Uterus (tissue), 4 donors: ENCODE measurements around the gene FNDC1. TPM values are rescaled to one million over a fixed set of nuclear protein-coding genes. Genes with fewer than 3 reads are reported as not detected.

ENCODE experiments used
- DNase-seq, 2 donors: peaks; one replicate each; pipeline ENCODE4 v3.0.0-alpha.2; 2019 to 2020
- H3K27ac ChIP-seq, 2 donors: fragments of 200-600 bp; sonication (generic); 1 replicate in 1 of 2; 2 replicates in 1 of 2; pipeline ENCODE4 v1.5.1; 2016 to 2018
- H3K27me3 ChIP-seq, 2 donors: fragments of 200-600 bp; sonication (generic); one replicate each; pipeline ENCODE4 v1.5.1; 2018 to 2019; ENCODE audit warnings: control low read depth in 1 of 2
- H3K36me3 ChIP-seq, 2 donors: fragments of 200-600 bp; sonication (generic); one replicate each; pipeline ENCODE4 v1.5.1; 2019; ENCODE audit warnings: control low read depth in 1 of 2
- H3K4me1 ChIP-seq, 2 donors: fragments of 200-600 bp; sonication (generic); one replicate each; pipeline ENCODE4 v1.5.1; 2018 to 2019; ENCODE audit warnings: control low read depth in 1 of 2
- H3K4me3 ChIP-seq, 2 donors: fragments of 200-600 bp; sonication (generic); 1 replicate in 1 of 2; 2 replicates in 1 of 2; pipeline ENCODE4 v1.5.1; 2018 to 2019; ENCODE audit warnings: mild to moderate bottlenecking in 1 of 2
- H3K9me3 ChIP-seq, 2 donors: fragments of 200-600 bp; sonication (generic); one replicate each; pipeline ENCODE4 v1.5.1; 2019; ENCODE audit warnings: control low read depth in 1 of 2
- POLR2A ChIP-seq, 2 donors: fragments of 450-650 bp; IDR thresholded peaks; one replicate each; pipeline ENCODE4 v1.6.1; 2016; ENCODE audit warnings: antibody characterized with exemption in 2 of 2, mild to moderate bottlenecking in 1 of 2, moderate library complexity in 1 of 2
- intact Hi-C: fragments of 100-400 bp; cut with DNase I; formaldehyde crosslinking; loops from one replicate; pipeline ENCODE4 v1.15.1; 2023; ENCODE audit warnings: low total_unique reads
- total RNA-seq, 4 donors: library from RNA; depleted of rRNA in 3 of 4; stranded (reverse); fragments of >200 nt in 3 of 4; gene quantifications; one replicate each; pipeline versions ENCODE4 v1.1.0 to v1.2.4, GENCODE V29; 2014 to 2023
- TF ChIP-seq, protein P1 (sequence below), 4 experiments: fragments of 200-600 bp in 2 of 4; fragments of 450-650 bp in 2 of 4; sonication (generic) in 2 of 4; IDR thresholded peaks; one replicate each; pipeline ENCODE4 v1.5.1; 2016 to 2019; ENCODE audit warnings: antibody characterized with exemption in 4 of 4, mild to moderate bottlenecking in 2 of 4, moderate library complexity in 1 of 4
- donor health status: DM: yes; HTN: yes; CAD: no.

FNDC1 gene
- total RNA-seq, 4 donors from 2014 or later: 0.26 to 28.1 (median 0.55) TPM; not detected in 1

DNA sequence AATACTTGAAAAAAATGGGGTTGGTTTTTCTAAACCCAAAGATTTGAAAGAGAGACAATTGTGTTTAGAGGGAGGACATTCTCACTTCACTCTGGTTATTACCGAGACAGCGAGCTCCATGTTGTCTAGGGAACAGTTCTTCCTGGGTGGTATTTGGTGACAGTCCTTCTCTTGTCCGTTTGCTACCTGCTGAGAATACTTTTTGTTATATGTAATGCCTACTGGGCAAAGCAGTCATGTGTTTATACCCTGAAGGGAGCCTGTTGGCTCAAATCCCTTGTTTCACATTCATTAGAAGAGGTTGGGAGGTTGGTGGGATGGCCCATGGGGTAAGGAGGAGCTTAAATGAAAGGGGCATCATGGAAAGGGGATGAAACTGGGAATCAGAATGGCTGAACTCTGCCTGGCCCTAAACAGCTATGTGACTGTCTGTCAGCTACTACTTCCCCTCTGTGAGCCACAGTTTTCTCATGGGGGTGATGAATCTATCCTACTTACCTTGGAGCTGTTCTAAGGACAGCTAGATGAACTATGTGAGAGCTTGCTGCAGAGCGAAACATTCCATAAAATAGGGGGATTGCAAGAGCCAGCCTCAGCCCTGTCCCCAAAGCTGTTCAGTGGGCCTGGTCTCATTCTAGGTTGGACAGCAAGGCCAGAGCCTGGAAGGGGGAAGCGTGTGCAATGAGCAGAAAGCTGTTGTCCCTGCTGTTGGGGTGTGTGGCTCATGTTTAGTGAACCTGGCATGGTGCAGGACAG, 43.5 kb downstream of the FNDC1 start:
- TF ChIP-seq POLR2A (IDR thresholded peaks at IDR 0.05): no peak
- TF ChIP-seq, protein P1, sequence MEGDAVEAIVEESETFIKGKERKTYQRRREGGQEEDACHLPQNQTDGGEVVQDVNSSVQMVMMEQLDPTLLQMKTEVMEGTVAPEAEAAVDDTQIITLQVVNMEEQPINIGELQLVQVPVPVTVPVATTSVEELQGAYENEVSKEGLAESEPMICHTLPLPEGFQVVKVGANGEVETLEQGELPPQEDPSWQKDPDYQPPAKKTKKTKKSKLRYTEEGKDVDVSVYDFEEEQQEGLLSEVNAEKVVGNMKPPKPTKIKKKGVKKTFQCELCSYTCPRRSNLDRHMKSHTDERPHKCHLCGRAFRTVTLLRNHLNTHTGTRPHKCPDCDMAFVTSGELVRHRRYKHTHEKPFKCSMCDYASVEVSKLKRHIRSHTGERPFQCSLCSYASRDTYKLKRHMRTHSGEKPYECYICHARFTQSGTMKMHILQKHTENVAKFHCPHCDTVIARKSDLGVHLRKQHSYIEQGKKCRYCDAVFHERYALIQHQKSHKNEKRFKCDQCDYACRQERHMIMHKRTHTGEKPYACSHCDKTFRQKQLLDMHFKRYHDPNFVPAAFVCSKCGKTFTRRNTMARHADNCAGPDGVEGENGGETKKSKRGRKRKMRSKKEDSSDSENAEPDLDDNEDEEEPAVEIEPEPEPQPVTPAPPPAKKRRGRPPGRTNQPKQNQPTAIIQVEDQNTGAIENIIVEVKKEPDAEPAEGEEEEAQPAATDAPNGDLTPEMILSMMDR (IDR thresholded peaks at IDR 0.05): no peak
- DNase-seq: no peak
- intact Hi-C loops: no loop called here
- H3K27ac ChIP-seq: no peak overlapping the region
- no peak overlapping the region for H3K4me3 ChIP-seq
- H3K4me1 ChIP-seq: no peaks in the 10 kb centered on the region
- H3K9me3 ChIP-seq: no peaks in the 10 kb centered on the region
- no peaks in the 10 kb centered on the region for H3K36me3 ChIP-seq
- no peaks in the 10 kb centered on the region for H3K27me3 ChIP-seq

DNA sequence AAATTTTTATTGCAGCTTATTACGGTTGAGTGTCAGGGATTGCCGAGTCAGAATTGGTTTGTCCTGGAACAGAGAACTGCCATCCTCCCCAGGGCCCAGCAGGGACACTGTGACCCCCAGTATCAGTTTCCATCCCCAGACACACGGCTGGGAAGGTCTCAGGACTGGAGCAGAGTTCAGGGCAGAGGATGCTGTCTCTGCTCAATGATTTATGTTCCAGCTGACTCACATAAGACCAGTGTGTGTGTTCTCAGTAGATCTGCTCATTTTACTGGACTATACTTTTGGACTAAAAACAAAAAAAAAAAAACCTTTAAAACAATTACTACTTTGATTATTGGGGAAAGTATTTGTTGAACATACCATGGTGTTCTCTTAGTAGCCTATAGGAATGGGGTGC, 44.2 kb downstream of the FNDC1 start:
- no peak overlapping the region for H3K27ac ChIP-seq
- no peaks in the 10 kb centered on the region for H3K27me3 ChIP-seq
- DNase-seq: no peak
- H3K4me1 ChIP-seq: no peaks in the 10 kb centered on the region
- H3K9me3 ChIP-seq: no peaks in the 10 kb centered on the region
- H3K36me3 ChIP-seq: no peaks in the 10 kb centered on the region
- TF ChIP-seq POLR2A (IDR thresholded peaks at IDR 0.05): no peak
- TF ChIP-seq, protein P1 (IDR thresholded peaks at IDR 0.05): no peak
- H3K4me3 ChIP-seq: no peak overlapping the region
- intact Hi-C loops: no loop called here

DNA sequence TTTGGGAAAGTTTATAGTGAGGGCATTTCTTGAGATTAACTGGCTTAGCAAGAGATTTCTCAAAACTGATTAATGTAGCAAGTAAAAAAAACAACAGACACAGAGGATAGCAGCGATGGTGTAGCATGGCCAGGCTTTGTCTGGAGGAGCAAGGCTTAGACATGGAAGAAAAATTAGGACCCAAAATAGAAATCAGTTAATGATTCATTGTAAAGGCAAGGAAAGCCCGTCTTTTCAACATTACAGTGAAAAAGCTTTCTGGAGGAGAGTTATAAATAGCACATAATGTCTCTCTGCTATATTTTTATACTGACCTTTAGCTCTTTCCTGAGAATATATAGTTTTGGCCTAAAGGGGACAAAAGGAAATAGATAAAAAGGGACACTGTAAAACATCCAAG, 45.1 kb downstream of the FNDC1 start:
- intact Hi-C loops: no loop called here
- no peak overlapping the region for H3K27ac ChIP-seq

DNA sequence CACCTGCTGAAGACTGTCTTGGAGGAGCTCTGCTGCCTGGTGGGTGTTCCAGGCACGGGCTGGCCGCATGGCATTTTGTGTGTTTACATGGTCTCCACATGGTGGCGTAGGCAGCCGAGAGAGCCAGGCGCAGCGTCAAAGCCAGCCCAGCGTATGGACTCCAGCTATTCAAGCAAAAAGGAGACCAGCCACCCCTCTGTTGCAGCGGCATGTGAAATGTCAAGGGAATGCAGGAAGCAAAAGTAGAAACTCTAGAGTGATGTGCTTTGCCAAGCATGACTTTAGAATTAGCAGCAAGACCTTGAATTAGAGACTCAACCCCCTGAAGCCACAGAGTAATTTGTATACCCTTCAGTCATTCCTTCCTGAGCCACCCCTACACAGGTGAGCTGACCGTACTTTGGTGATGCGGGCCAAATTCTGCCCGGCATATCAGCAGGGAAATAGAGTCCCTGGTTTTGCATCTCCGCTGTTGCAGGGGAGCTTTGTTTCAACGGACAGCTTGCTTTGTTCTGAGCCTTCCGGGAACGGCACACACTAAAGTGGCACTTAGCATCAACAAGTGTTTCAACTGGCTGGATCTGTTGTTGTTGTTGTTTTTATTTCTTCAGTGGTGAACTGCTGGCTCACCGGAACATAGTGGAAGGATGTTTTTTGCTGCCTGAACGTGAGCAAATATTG, 48.5 kb downstream of the FNDC1 start:
- no peak for DNase-seq
- no peak overlapping the region for H3K4me3 ChIP-seq
- H3K4me1 ChIP-seq: no peaks in the 10 kb centered on the region
- intact Hi-C loops: no loop called here
- H3K27me3 ChIP-seq: no peaks in the 10 kb centered on the region
- no peaks in the 10 kb centered on the region for H3K9me3 ChIP-seq
- TF ChIP-seq, protein P1 (IDR thresholded peaks at IDR 0.05): no peak
- no peak for TF ChIP-seq POLR2A (IDR thresholded peaks at IDR 0.05)
- H3K27ac ChIP-seq: no peak overlapping the region
- H3K36me3 ChIP-seq: no peaks in the 10 kb centered on the region

More for the DNA sequence above, 45.1 kb downstream of the FNDC1 start:
- TF ChIP-seq, protein P1 (IDR thresholded peaks at IDR 0.05): no peak
- no peak for TF ChIP-seq POLR2A (IDR thresholded peaks at IDR 0.05)
- H3K36me3 ChIP-seq: no peaks in the 10 kb centered on the region
- H3K4me1 ChIP-seq: no peaks in the 10 kb centered on the region
- no peaks in the 10 kb centered on the region for H3K9me3 ChIP-seq
- H3K4me3 ChIP-seq: no peak overlapping the region
- H3K27me3 ChIP-seq: no peaks in the 10 kb centered on the region
- no peak for DNase-seq

DNA sequence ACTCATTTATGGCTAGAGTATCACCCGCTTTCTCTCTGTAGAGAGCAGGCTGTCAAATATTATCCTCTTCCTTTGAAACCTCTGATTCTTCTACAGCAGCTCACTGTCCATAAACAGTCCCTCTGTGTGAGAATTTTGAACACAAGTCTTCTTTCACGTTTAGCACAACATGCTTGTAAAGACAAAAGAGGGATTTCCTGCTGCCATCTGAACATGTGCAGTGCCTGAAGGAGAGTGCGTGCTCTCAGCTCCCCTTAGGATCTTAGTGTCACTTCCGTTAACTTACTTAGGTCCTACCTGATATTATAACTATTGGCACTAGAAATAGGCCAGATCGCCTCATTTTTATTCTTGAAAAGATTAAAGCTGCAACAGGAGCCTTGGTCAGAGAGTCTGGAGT, 50.9 kb downstream of the FNDC1 start:
- Histone ChIP-seq H3K4me1 (no peaks in the 10 kb centered on the region), H3K36me3 (no peaks in the 10 kb centered on the region), H3K9me3 (no peaks in the 10 kb centered on the region), H3K27ac (no peak overlapping the region), H3K4me3 (no peak overlapping the region), H3K27me3 (no peaks in the 10 kb centered on the region)
- no peak for DNase-seq
- TF ChIP-seq, protein P1 (IDR thresholded peaks at IDR 0.05): no peak
- TF ChIP-seq POLR2A (IDR thresholded peaks at IDR 0.05): no peak
- intact Hi-C loops: no loop called here
